GM23338 (cell line): ENCODE measurements around the gene LRRC30. TPM values are rescaled to one million over a fixed set of nuclear protein-coding genes. Genes with fewer than 3 reads are reported as not detected.
A peak's percentile ranks its signal among the peaks of the same experiment; 100 is the strongest.

ENCODE experiments used
- ATAC-seq: fragments of 200-7000 bp; cut with Tn5 transposase; 3 replicates; pipeline ENCODE4 v1.9.1; 2020
- DNase-seq: peaks from one replicate; pipeline ENCODE4 v3.0.0-alpha.2; 2015; ENCODE audit warnings: low spot score
- H2AFZ ChIP-seq: fragments of 200-600 bp; sonication (generic); 2 replicates; pipeline ENCODE4 v1.8.0; 2016; ENCODE audit warnings: antibody characterized with exemption, mild to moderate bottlenecking, moderate library complexity
- H3F3A ChIP-seq: fragments of 200-600 bp; sonication (generic); replicated peaks from 2 replicates; pipeline ENCODE4 v1.8.0; 2017; ENCODE audit warnings: antibody characterized with exemption, mixed run types, low read depth
- H3K27ac ChIP-seq: fragments of 200-600 bp; sonication (generic); 2 replicates; pipeline ENCODE4 v1.6.1; 2016; ENCODE audit warnings: low read depth
- H3K27me3 ChIP-seq: fragments of 200-600 bp; sonication (generic); 2 replicates; pipeline ENCODE4 v1.8.0; 2016; ENCODE audit warnings: mild to moderate bottlenecking, mixed run types, moderate library complexity; ENCODE audit not compliant: insufficient read depth
- H3K36me3 ChIP-seq: fragments of 200-600 bp; sonication (generic); 2 replicates; pipeline ENCODE4 v1.8.0; 2016; ENCODE audit warnings: mild to moderate bottlenecking; ENCODE audit not compliant: insufficient read depth
- H3K4me1 ChIP-seq: fragments of 200-600 bp; sonication (generic); 2 replicates; pipeline ENCODE4 v1.8.0; 2016; ENCODE audit warnings: mild to moderate bottlenecking, moderate library complexity; ENCODE audit not compliant: insufficient read depth
- H3K4me2 ChIP-seq: fragments of 200-600 bp; sonication (generic); 2 replicates; pipeline ENCODE4 v1.7.1; 2017; ENCODE audit warnings: mixed run types
- H3K4me3 ChIP-seq: fragments of 200-600 bp; sonication (generic); 2 replicates; pipeline ENCODE4 v1.6.1; 2016; ENCODE audit warnings: mixed run types
- H3K79me2 ChIP-seq: fragments of 200-600 bp; sonication (generic); replicated peaks from 2 replicates; pipeline ENCODE4 v1.8.0; 2017; ENCODE audit warnings: mild to moderate bottlenecking; ENCODE audit not compliant: insufficient read depth
- H3K9me2 ChIP-seq: fragments of 200-600 bp; sonication (generic); 2 replicates; pipeline ENCODE4 v1.8.0; 2017; ENCODE audit not compliant: insufficient read depth
- H4K20me1 ChIP-seq: fragments of 200-600 bp; sonication (generic); replicated peaks from 2 replicates; pipeline ENCODE4 v1.8.0; 2017; ENCODE audit warnings: mild to moderate bottlenecking; ENCODE audit not compliant: insufficient read depth
- H3K27ac Mint-ChIP-seq: 2 replicates; pipeline ENCODE4 v1.8.0; 2020; ENCODE audit warnings: inconsistent platforms, mild to moderate bottlenecking, moderate library complexity, mixed read lengths
- H3K27me3 Mint-ChIP-seq: 3 replicates; pipeline ENCODE4 v1.8.0; 2022; ENCODE audit warnings: low read depth, mild to moderate bottlenecking, moderate library complexity, mixed read lengths, inconsistent platforms; ENCODE audit not compliant: insufficient read depth, poor library complexity
- H3K36me3 Mint-ChIP-seq: 3 replicates; pipeline ENCODE4 v1.8.0; 2021; ENCODE audit warnings: low read depth, mild to moderate bottlenecking, inconsistent platforms, moderate library complexity, mixed read lengths
- H3K4me1 Mint-ChIP-seq: 3 replicates; pipeline ENCODE4 v1.8.0; 2020; ENCODE audit warnings: mild to moderate bottlenecking, inconsistent platforms, mixed read lengths
- H3K4me3 Mint-ChIP-seq: 3 replicates; pipeline ENCODE4 v1.8.0; 2021; ENCODE audit warnings: moderate library complexity, mild to moderate bottlenecking, inconsistent platforms, mixed read lengths
- H3K9me3 Mint-ChIP-seq: 3 replicates; pipeline ENCODE4 v1.8.0; 2020; ENCODE audit warnings: moderate library complexity, mild to moderate bottlenecking, inconsistent platforms, mixed read lengths
- CREB1 ChIP-seq: fragments of 250-450 bp; sonication (Bioruptor Pico); IDR thresholded peaks from 2 replicates; pipeline ENCODE4 v1.5.0; 2020; ENCODE audit warnings: low read depth, mild to moderate bottlenecking, moderate library complexity
- EZH2 ChIP-seq: fragments of 200-600 bp; sonication (generic); IDR thresholded peaks from one replicate; pipeline ENCODE4 v1.8.0; 2017; ENCODE audit warnings: antibody characterized with exemption, mild to moderate bottlenecking, low read depth; ENCODE audit not compliant: unreplicated experiment
- EZH2phosphoT487 ChIP-seq: fragments of 200-600 bp; sonication (generic); IDR thresholded peaks from one replicate; pipeline ENCODE4 v1.8.1; 2018; ENCODE audit warnings: antibody characterized with exemption; ENCODE audit not compliant: unreplicated experiment
- JUNB ChIP-seq: IDR thresholded peaks from one replicate; pipeline ENCODE4 v1.6.1; 2016; ENCODE audit warnings: antibody characterized with exemption; ENCODE audit not compliant: unreplicated experiment
- NANOG ChIP-seq: IDR thresholded peaks from 2 replicates; pipeline ENCODE4 v1.6.1; 2016; ENCODE audit warnings: antibody characterized with exemption, borderline replicate concordance
- POLR2AphosphoS5 ChIP-seq: IDR thresholded peaks from 2 replicates; pipeline ENCODE4 v1.6.1; 2016; ENCODE audit warnings: antibody characterized with exemption, low read depth
- REST ChIP-seq: IDR thresholded peaks from one replicate; pipeline ENCODE4 v1.6.1; 2018; ENCODE audit warnings: antibody characterized with exemption; ENCODE audit not compliant: unreplicated experiment
- STAT1 ChIP-seq: IDR thresholded peaks from one replicate; pipeline ENCODE4 v1.6.1; 2016; ENCODE audit warnings: antibody characterized with exemption; ENCODE audit not compliant: unreplicated experiment
- ZNF114 ChIP-seq: fragments of 250-450 bp; sonication (Bioruptor Pico); IDR thresholded peaks from 2 replicates; pipeline ENCODE4 v1.5.0; 2020; ENCODE audit warnings: mild to moderate bottlenecking, moderate library complexity
- ZNF331 ChIP-seq: fragments of 250-450 bp; sonication (Bioruptor Pico); IDR thresholded peaks from 2 replicates; pipeline ENCODE4 v1.5.0; 2020; ENCODE audit warnings: low read depth, mild to moderate bottlenecking, moderate library complexity
- polyA plus RNA-seq: library from polyadenylated mRNA; unstranded; fragments of >200 nt; fragmentation: Nextera tagmentation; extraction: Ambion mirVana; gene quantifications from 2 replicates; pipeline ENCODE4 v1.2.1, GENCODE V29; 2016
- total RNA-seq: library from RNA; depleted of rRNA; stranded (reverse); fragments of >200 nt; shearing (Covaris generic); gene quantifications from 2 replicates; pipeline ENCODE4 v1.2.3, GENCODE V29; 2014
- TF ChIP-seq, protein P1 (sequence below), 2 experiments: fragments of 200-600 bp in 1 of 2; sonication (generic) in 1 of 2; conservative IDR thresholded peaks; 2 replicates each; pipeline versions ENCODE4 v1.5.1 to v1.6.1; 2016 to 2017; ENCODE audit warnings: antibody characterized with exemption in 2 of 2, low read depth in 2 of 2, mild to moderate bottlenecking in 2 of 2, moderate library complexity in 1 of 2
- TF ChIP-seq, protein P2 (sequence below): IDR thresholded peaks from 2 replicates; pipeline ENCODE4 v1.6.1; 2016; ENCODE audit warnings: antibody characterized with exemption

LRRC30 gene
- total and polyA plus RNA-seq, 2 experiments from 2014 or later: not detected

- Histone ChIP-seq H3K4me1 (no peaks in the 10 kb centered on the region), H3K27ac (no peak overlapping the region), H3K27me3 (no peaks in the 10 kb centered on the region), H3F3A (no peaks in the 10 kb centered on the region), H3K79me2 (no peaks in the 10 kb centered on the region), H2AFZ (no peak overlapping the region), H3K9me2 (no peaks in the 10 kb centered on the region), H3K4me3 (no peak overlapping the region), H4K20me1 (no peaks in the 10 kb centered on the region), H3K36me3 (no peaks in the 10 kb centered on the region), H3K4me2 (no peak overlapping the region)
- ATAC-seq (no peak), DNase-seq (no peak)
- peaks cover 7% of the 10 kb centered on the region for H3K27me3 Mint-ChIP-seq
- H3K9me3 Mint-ChIP-seq: no peaks in the 10 kb centered on the region
- peaks cover 6% of the 10 kb centered on the region; the same call in 2 of the 3 replicates for H3K4me1 Mint-ChIP-seq
- no peaks in the 10 kb centered on the region for H3K36me3 Mint-ChIP-seq
- H3K27ac Mint-ChIP-seq: no peak overlapping the region
- no peak overlapping the region for H3K4me3 Mint-ChIP-seq
- TF ChIP-seq ZNF331 (CRISPR knock-in tag) (no peak), POLR2AphosphoS5 (no peak), STAT1 (no peak)
Observed at GRCh38 chr18:7269942-7270341, 39.1 kb downstream of the LRRC30 start.

- no peaks in the 10 kb centered on the region for H3K4me1 ChIP-seq
- no peaks in the 10 kb centered on the region for H3K79me2 ChIP-seq
- ATAC-seq (peak; percentile 90), DNase-seq (peak; percentile 89)
- no peaks in the 10 kb centered on the region for H4K20me1 ChIP-seq
- H3F3A ChIP-seq: no peaks in the 10 kb centered on the region
- no peaks in the 10 kb centered on the region for H3K9me3 Mint-ChIP-seq
- H3K9me2 ChIP-seq: no peaks in the 10 kb centered on the region
- no peak overlapping the region for H3K27ac Mint-ChIP-seq
- H3K27ac ChIP-seq: no peak overlapping the region
- H3K4me3 Mint-ChIP-seq: no peak overlapping the region
- no peak overlapping the region for H3K4me2 ChIP-seq
- no peak for TF ChIP-seq EZH2phosphoT487
- TF ChIP-seq, protein P1, sequence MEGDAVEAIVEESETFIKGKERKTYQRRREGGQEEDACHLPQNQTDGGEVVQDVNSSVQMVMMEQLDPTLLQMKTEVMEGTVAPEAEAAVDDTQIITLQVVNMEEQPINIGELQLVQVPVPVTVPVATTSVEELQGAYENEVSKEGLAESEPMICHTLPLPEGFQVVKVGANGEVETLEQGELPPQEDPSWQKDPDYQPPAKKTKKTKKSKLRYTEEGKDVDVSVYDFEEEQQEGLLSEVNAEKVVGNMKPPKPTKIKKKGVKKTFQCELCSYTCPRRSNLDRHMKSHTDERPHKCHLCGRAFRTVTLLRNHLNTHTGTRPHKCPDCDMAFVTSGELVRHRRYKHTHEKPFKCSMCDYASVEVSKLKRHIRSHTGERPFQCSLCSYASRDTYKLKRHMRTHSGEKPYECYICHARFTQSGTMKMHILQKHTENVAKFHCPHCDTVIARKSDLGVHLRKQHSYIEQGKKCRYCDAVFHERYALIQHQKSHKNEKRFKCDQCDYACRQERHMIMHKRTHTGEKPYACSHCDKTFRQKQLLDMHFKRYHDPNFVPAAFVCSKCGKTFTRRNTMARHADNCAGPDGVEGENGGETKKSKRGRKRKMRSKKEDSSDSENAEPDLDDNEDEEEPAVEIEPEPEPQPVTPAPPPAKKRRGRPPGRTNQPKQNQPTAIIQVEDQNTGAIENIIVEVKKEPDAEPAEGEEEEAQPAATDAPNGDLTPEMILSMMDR (conservative IDR thresholded peaks at IDR 0.05; ENCODE audit: low read depth in 2 of 2): peak; percentile 69 to 75
- peaks cover 7% of the 10 kb centered on the region for H3K27me3 Mint-ChIP-seq
- H3K4me1 Mint-ChIP-seq: peaks cover 6% of the 10 kb centered on the region; the same call in 2 of the 3 replicates
- H2AFZ ChIP-seq: peak overlapping the region; percentile 86; the same call in 1 of the 2 replicates
- H3K27me3 ChIP-seq: no peaks in the 10 kb centered on the region
- no peaks in the 10 kb centered on the region for H3K36me3 Mint-ChIP-seq
- no peak overlapping the region for H3K4me3 ChIP-seq
- H3K36me3 ChIP-seq: no peaks in the 10 kb centered on the region
Observed at GRCh38 chr18:7272311-7273049, 41.6 kb downstream of the LRRC30 start.

GRCh38 chr18:7273301-7273921, 42.5 kb downstream of the LRRC30 start:
- peaks cover 7% of the 10 kb centered on the region for H3K27me3 Mint-ChIP-seq
- Histone ChIP-seq H3K4me2 (no peak overlapping the region), H2AFZ (0 out of 2 replicates have a peak overlapping the region, but pooled peaks have one; percentile 32)
- TF ChIP-seq REST (no peak), STAT1 (no peak), POLR2AphosphoS5 (no peak), EZH2 (no peak), NANOG (no peak), CREB1 (CRISPR knock-in tag) (no peak), ZNF114 (CRISPR knock-in tag) (no peak), EZH2phosphoT487 (no peak), JUNB (no peak)
- TF ChIP-seq, protein P2, sequence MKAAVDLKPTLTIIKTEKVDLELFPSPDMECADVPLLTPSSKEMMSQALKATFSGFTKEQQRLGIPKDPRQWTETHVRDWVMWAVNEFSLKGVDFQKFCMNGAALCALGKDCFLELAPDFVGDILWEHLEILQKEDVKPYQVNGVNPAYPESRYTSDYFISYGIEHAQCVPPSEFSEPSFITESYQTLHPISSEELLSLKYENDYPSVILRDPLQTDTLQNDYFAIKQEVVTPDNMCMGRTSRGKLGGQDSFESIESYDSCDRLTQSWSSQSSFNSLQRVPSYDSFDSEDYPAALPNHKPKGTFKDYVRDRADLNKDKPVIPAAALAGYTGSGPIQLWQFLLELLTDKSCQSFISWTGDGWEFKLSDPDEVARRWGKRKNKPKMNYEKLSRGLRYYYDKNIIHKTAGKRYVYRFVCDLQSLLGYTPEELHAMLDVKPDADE: no peak

More at GRCh38 chr18:7273301-7273921, 42.5 kb downstream of the LRRC30 start:
- ATAC-seq (peak; percentile 40), DNase-seq (no peak)
- Mint-ChIP-seq H3K4me3 (no peak overlapping the region), H3K9me3 (no peaks in the 10 kb centered on the region), H3K4me1 (peaks cover 6% of the 10 kb centered on the region; the same call in 2 of the 3 replicates), H3K36me3 (no peaks in the 10 kb centered on the region), H3K27ac (no peak overlapping the region)
- H3K27ac ChIP-seq: no peak overlapping the region
- H3K4me3 ChIP-seq: no peak overlapping the region
- H3K36me3 ChIP-seq: no peaks in the 10 kb centered on the region
- H3K4me1 ChIP-seq: no peaks in the 10 kb centered on the region
- no peaks in the 10 kb centered on the region for H3F3A ChIP-seq
- no peaks in the 10 kb centered on the region for H3K9me2 ChIP-seq
- no peaks in the 10 kb centered on the region for H4K20me1 ChIP-seq
- H3K27me3 ChIP-seq: no peaks in the 10 kb centered on the region
- no peaks in the 10 kb centered on the region for H3K79me2 ChIP-seq
